Skeletal muscle cell (primary cell): ENCODE measurements around the gene CPN1.
A peak's percentile ranks its signal among the peaks of the same experiment; 100 is the strongest.

Source experiments
- DNase-seq: peaks from one replicate; pipeline ENCODE4 v3.0.0-alpha.2; 2010; ENCODE audit warnings: low read depth
- H3K4me3 ChIP-seq: 2 replicates; pipeline ENCODE4 v1.5.1; 2011; ENCODE audit warnings: low read depth, mild to moderate bottlenecking, control low read depth, low read length, moderate library complexity

The CPN1 gene

DNA sequence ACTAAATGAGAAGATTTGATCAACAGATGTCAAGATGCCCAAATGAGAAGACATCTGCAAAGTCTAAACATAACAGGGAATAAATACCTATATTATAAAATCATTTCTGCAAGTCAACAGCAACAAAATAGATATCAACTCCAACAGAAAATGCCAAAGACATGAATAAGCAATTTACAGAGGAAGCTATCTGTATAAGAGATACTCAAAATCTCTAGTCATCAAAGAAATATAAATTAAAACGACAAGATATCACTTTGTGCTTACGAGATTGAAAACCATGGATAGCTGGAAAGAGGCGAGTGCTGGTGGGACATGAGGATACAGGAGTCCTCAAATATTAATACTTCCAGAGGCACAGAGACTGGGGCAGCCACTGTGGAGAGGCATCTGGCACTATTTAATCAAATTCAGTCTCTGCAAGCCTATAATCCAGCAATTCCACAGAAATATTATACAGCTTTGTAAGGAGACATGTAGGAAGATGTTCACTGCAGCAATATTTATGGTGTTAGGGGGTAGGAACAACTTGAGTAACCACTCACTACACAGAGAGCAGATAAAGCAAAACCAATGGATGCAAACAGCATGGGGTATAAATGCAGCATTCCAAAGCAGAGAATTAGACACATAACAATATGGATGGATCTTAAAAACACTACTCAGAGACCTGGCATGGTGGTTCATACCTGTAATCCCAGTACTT lies 76.7 kb downstream of the CPN1 start:
- no peak overlapping the region for H3K4me3 ChIP-seq

DNA sequence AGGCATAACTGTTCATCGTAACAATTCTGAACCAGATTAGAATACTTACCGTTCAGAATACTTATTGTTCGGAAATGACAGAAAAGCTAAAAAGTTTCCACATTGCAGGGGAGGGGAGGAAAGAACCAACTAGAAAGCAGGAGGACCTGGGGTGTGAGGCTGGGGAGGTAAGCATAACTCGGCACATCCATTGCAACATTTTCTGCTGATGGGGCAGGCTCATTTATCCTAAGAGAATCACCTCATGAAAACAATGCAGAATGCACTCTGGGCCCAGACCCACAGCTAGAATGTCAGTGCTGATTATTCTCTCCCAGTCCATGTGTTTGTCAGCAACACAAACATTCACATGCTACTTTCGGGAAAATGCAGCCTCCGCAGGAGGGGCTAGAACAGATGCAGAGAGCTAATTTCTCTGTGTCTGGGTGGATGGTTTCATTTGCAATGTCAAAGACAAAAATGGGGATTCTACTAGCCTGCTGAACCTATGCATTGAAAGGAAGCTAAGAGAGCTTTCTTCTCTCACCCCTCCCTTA lies 81.5 kb downstream of the CPN1 start:
- DNase-seq, result no peak
- H3K4me3 ChIP-seq, result no peak overlapping the region

More for the DNA sequence above, 76.7 kb downstream of the CPN1 start:
- DNase-seq, result no peak

DNA sequence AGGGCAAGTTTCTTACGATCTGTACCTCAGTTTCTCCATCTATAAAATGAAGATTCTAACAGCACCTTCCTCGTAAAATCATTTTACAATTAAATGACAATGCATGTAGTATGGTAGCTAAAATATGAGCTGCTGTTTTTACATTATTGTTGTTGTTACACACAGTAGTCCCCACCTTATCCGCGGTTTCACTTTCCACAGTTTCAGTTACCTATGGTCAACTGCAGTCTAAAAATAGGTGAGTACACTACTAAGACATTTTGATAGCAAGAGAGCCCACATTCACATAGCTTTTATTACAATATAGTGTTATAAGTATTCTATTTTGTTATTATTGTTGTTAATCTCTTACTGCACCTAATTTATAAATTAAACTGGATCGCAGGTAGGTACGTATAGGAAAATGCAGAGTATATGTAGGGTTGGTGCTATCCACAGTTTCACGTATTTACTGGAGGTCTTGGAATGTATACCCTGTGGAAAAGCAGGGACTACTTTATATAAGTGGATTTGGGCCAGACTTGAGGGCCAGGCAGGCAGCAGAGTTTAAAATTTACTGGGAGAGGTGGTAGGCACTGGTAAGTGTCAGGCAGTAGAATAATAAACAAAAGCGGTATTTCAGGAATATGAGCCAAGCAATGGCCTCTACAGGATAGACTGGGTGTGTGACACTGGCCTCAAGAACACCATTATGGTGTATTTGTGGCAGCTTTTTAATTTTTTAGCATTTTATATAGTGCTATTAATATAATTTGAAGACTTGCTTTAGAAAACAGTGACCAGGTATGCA lies 82.2 kb downstream of the CPN1 start:
- DNase-seq, result no peak
- no peak overlapping the region for H3K4me3 ChIP-seq

DNA sequence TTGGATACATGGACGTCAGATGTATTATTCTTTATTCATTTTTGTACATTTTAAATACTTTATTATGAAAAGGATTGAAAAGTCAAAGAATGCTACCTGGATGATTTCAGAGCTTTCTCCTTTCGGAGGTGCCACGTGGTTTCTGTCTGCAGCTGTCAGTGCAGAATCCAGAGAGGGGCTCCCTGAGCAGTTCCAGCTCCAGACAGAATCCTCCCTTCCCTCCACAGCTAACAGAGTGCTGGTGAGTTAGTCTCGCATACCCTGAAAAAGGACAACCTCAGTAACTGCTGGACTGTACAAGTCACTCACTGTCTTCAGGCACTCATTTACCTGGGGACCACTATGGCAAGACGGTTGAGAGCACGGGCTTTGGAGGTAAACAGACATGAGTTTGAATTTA lies 82.8 kb downstream of the CPN1 start:
- no peak overlapping the region for H3K4me3 ChIP-seq
- DNase-seq, result no peak

DNA sequence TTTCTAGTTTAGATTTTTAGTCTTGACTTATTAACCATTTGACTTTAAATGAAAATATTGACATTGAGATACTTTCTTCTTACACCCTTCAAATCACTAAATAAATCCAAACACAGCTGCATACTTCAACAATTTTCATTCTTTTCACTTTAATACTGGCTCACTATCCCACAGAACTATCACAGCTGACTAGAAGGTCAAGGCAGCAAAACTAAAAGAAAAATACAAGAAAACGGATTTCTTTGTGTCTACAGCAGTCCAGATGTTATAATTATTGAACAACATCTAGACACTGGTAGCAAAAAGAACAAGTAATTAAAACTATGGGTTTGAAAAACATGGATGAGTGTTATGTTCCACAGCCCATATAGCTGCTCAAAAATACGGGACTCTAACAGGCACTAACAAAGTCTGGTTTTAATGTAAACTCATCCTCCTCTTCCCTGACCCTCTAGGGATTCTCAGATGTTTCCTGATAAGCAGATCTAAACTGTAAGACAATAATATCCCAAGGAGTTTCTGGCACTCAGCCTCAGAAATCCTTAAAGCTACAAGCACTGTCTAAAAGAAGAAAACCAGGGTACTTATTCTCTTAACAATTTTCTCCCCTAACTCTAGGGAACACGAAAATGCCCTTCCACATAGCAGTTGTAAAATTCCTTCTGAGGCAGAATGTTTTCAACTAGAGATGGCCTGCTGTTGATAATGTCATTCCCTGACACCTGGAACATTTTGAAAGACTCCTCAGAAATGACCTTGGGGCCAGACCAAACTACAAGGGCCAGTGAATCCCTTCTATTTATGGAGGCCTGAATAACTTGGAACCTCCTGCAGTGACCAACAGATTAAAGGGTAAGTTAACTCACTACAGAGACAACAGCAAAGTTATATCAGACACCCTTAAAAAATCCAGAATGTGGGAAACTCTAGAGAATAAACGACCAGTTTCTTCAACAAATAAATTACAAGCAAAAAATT lies 84.7 kb downstream of the CPN1 start:
- no peak overlapping the region for H3K4me3 ChIP-seq

DNA sequence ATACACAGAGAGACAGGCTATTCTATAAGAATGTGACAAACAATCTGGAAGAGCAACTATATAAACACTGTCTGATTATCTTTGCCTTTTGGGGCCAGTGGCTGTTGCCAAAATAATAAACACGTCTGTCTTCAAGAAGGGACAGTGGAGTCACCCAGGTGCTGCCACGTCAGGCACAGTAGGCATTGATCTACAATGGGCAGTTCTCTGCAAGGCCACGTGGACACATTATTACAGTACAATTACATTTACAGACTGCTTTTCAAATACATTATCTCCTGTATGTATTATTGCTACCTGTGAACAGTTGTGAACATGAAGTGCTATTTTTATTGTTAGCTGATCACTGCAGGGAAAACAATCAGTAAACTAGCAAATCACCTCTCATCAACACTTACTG lies 86.0 kb downstream of the CPN1 start:
- no peak overlapping the region for H3K4me3 ChIP-seq
- DNase-seq, result no peak

More for the DNA sequence above, 84.7 kb downstream of the CPN1 start:
- DNase-seq, result no peak

DNA sequence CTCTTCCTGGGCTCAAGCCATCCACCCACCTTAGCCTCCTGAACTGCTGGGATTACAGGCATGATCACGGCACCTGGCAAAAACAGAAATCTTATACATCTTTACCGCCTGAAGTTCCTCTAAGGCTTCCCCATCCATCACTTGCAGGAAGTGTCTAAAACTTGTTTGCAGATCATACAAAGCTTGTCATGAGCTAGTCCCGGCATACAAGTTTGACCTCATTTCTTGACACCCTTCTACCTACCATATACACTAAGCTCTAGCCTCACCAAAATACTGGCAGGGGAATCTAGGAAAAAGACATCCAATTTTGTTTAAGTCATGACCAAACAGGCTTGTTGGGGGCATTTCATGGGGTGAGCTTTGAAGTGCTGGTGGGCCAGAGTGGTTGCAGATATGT lies 86.4 kb downstream of the CPN1 start:
- no peak for DNase-seq
- H3K4me3 ChIP-seq, result no peak overlapping the region

DNA sequence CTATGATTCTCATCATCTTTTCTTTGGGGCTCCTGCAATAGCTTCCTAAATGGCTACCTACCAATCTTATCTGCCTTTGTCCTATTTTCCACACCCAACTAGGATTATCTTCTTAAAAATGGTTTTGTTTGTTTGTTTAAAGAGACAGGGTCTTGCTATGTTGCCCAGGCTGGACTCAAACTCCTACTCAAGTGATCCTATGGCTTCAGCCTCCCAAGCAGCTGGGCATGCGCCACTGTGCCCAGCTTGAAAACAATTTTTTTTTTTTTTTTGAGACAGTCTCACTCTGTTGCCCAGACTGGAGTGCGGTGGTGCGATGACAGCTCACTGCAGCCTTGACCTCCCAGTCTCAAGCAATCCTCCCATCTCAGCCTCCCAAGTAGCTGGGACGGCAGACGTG lies 86.9 kb downstream of the CPN1 start:
- H3K4me3 ChIP-seq, result no peak overlapping the region

DNA sequence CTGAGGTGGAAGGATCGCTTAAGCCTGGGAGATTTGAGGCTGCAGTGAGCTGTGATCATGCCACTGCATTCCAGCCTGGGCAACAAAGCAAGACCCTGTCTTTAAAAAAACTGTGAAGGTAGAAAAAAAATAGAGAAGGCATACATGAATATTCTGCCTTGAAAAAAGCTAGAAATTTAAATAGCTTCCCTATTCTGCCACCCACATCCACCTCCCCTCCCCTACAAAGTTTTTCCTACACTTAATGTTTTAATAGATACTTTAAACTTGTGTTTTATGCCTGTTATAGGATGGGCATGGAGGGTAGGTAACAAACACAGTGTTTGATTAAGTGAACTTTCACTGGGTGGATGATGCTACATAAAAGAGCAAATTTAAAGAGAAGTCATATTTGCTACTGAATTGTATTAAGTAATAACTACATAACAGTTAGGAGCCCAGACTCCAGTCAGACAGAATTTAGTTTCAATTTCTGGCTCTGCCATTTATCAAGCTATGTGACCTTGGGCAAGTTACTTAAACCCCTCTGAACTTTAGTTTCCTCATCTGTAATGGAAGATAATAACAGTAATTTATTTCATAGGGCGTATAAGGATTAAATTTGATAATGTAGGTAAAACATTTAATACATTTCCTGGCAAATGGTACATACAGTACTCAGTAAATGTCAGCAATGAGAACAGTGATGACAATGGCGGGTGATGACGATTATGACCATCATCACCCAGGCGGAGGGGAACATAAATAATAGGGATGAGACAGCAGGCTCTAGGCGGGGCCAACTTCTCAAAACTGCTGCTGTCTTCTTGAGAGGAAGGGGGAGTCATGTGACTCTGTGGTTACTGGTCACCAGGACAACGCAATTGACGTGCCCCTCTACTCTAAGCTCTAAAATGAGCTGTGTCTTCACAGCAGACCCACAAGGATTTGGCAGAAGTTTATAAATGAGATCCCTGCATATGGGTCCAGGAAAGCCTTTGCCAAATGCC lies 87.7 kb downstream of the CPN1 start:
- peak overlapping the region; percentile 7 for H3K4me3 ChIP-seq
- peak; percentile 96 for DNase-seq

More for the DNA sequence above, 86.9 kb downstream of the CPN1 start:
- no peak for DNase-seq
